Measurements from ENCODE around the gene FAM161A. TPM values are rescaled to one million over a fixed set of nuclear protein-coding genes. Genes with fewer than 3 reads are reported as not detected.
"Not testable (repeated sequence)": the region's sequence is repeated elsewhere in the genome, so short reads cannot be mapped to it uniquely, and the experiment has no call there.

The FAM161A gene
- total RNA-seq, 4 donors from 2014 or later = 1.4 to 3.9 (median 1.8) TPM

GRCh38 chr2:61855318-61855613 is 1.4 kb upstream of the FAM161A start:
- no peak for ATAC-seq (ENCODE audit: low FRiP score)
- no peak for DNase-seq (ENCODE audit: low spot score)
- TF ChIP-seq CTCF (IDR thresholded peaks at IDR 0.05) = no peak

- no peak for TF ChIP-seq CTCF (IDR thresholded peaks at IDR 0.05)
- DNase-seq (ENCODE audit: low spot score) (no peak), ATAC-seq (ENCODE audit: low FRiP score) (peak; percentile 97)
Measured at GRCh38 chr2:61854564-61855317, 881 bp upstream of the FAM161A start.

- no peak for TF ChIP-seq CTCF (IDR thresholded peaks at IDR 0.05)
- ATAC-seq (ENCODE audit: low FRiP score) (peak; percentile 90), DNase-seq (ENCODE audit: low spot score) (no peak)
Measured at GRCh38 chr2:61853086-61853846, 594 bp downstream of the FAM161A start.

GRCh38 chr2:61851270-61851669 is 2.6 kb downstream of the FAM161A start:
- not testable (repeated sequence) for ATAC-seq (ENCODE audit: low FRiP score); DNase-seq (ENCODE audit: low spot score)

- DNase-seq (ENCODE audit: low spot score) (no peak), ATAC-seq (ENCODE audit: low FRiP score) (no peak)
- no peak for TF ChIP-seq CTCF (IDR thresholded peaks at IDR 0.05)
Measured at GRCh38 chr2:61845320-61845719, 8.5 kb downstream of the FAM161A start.

- no peak for DNase-seq (ENCODE audit: low spot score)
- TF ChIP-seq CTCF (IDR thresholded peaks at IDR 0.05) = no peak
- no peak for ATAC-seq (ENCODE audit: low FRiP score)
Measured at GRCh38 chr2:61841286-61841685, 12.6 kb downstream of the FAM161A start.

GRCh38 chr2:61834893-61835292 is 19.0 kb downstream of the FAM161A start:
- TF ChIP-seq CTCF (IDR thresholded peaks at IDR 0.05) = no peak
- DNase-seq (ENCODE audit: low spot score) = no peak
- ATAC-seq (ENCODE audit: low FRiP score) = no peak

All from omental fat pad (tissue), 4 donors.